CD4-positive, alpha-beta T cell treated with Interleukin-4 for 1 hour (primary cell): Measurements from ENCODE around the gene SLC43A2.
A peak's percentile ranks its signal among the peaks of the same experiment; 100 is the strongest.

Experiments used
- DNase-seq, 2 donors: peaks; one replicate each; pipeline ENCODE4 v3.0.0-alpha.2; 2020 to 2022

The SLC43A2 gene

GRCh38 chr17:1643293-1643998, 14.8 kb upstream of the SLC43A2 start:
- DNase-seq, result peak; percentile 68 to 75

GRCh38 chr17:1641065-1641403, 12.4 kb upstream of the SLC43A2 start:
- DNase-seq, result no peak

DNA sequence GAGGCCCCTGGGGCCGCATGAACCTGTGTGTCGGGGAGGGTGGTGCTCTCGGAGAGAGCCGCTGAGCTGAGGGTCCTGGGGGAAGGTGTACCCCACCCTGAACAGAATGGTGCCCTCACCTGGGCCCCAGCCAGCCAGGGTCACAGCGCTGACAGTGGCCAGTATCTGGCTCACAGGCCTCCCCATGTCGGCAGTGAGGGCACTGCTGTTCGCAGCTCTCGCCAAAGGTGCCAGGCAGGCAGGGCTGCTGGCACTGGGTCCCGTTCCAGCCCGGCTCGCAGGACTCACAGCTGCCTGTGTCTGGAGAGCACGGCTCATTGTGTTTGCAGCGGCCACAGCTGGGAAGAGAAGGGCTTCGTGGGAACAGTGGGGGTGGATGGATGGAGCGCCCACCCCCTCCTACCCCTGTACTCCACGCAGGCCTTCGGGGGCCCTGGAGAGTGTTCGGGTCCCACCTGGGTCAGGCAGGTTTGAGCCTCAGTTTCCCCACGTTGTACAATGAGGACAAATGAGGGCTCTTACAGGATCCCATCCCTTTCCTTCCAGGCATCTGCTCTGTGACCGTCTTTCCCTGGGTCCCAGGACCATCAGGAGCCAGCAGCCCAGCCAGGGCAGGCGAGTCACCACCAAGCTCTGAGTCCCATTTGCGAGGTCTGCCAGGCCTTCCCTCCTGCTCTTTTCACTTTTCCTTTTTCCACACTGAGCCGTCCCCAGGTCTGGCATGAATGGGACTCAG, 11.9 kb upstream of the SLC43A2 start:
- no peak for DNase-seq

DNA sequence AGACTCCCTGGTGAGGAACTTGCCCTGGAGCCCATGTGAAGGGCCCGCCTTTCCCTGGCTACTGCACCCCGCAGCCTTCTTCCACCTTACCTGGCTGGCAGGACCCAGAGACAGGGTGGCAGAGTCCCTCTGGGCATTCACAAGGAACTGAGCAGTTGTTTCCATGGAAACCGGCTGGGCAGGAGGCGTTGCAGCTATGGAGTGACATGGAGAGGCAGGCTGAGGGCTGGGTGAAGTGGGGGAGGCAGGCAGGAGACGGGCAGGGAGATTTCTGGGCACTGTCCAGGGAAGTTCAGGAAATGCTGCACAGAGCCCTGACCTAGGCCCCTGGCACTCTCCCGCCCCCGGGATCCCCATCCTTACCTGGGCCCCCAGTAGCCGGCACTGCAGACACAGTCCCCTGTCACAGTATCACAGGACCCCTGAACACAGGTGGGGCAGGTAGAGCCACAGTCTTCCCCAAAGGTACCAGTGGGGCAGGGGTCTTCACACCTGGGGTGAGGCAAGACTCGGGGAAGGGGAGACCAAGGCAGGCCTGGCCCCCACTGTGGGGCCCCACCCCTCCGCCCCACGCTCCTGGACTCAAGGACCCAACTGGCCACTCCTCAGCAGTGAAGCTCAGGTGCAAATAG, 11.0 kb upstream of the SLC43A2 start:
- no peak for DNase-seq

GRCh38 chr17:1638624-1639300, 10.1 kb upstream of the SLC43A2 start:
- no peak for DNase-seq

- no peak for DNase-seq
These were observed 9.5 kb upstream of the SLC43A2 start for GRCh38 chr17:1638171-1638590.

GRCh38 chr17:1636732-1637285, 8.2 kb upstream of the SLC43A2 start:
- no peak for DNase-seq

DNA sequence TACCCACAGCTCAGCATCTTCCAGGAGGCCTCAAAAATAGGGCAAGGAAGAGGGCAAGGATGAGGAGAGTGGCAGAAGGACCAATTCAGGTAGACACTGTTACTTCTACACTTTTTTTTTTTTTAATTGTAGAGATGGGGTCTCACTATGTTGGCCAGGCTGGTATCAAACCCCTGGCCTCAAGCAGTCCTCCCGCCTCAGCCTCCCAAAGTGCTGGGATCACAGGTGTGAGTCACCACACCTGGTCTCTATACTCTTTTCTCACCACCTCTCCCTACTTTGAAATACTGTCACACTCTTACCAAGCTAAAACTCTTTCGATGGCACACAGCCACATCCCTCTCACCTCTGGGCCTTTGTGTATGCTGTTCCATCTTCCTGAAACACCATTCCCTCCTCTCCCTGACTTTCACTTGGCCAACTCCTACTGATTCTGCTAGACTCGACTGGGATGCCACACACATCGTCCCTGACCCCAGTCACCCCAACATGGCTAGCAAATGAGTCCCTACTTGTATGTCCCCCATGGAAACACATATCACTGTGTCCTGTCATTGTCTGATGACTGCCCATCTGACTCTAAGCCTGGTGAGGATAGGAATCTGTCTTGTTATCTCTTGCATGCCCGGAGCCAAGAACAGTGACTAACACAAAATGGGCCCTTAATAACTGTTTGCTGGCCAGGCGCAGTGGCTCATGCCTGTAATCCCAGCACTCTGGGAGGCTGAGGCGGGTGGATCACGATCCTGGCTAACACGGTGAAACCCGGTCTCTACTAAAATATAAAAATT, 7.2 kb upstream of the SLC43A2 start:
- no peak for DNase-seq

GRCh38 chr17:1634841-1635650, 6.4 kb upstream of the SLC43A2 start:
- no peak for DNase-seq

DNA sequence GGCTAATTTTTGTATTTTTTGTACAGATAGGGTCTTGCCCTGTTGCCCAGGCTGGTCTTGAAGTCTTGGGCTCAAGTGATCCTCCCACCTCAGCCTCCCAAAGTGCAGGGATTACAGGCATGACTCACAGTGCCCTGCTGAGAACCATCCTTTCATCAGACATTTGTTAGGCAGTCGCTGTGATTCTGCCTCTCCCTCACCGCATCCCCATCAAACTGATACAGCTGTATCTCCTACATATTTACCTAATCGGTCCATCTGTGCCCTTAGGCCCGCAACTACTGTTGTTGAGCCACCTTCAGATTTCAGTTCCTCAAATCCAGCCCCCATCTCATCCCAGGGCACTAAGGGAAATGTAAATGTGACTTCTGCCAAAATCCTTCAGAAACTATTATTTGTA, 2.0 kb upstream of the SLC43A2 start:
- no peak for DNase-seq

DNA sequence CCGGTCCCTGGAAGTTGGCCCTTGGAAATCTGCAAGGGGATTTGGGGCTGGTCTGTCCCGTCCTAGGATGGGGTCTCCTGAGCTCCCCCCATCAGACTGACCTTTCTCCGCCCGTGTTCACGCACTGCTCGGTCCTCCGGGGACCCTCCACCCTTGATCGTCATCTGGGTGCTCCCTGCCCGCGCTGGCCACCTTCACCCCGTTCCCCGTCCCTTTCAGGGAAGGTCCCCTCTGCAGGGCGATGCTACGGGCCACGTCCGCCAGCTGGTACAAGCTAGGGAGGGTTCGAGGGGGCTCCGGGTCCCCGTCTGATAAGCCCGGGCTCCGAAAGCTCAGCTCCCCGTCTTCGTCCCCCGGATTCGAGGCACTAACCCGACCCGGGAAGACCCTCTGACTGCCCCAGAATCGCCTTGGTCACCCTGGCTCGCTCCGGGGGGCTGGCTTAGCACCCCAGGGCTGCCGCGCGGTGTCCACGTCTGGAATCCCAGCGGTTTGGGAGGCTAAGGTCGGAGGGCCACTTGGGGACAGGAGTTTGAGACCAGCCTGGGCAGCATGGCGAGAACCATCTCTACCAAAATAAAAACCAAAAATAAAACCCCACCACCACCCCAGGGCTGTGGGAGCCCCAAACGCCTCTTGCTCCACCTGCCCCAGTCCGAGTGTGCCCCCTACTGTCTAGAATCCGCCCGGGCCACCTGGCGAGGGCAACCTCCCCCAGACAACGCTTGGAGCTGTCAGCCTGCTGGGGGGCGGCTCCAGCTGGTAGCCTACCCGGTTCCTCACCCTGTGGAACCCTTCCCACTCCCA, 1.1 kb upstream of the SLC43A2 start:
- DNase-seq, result peak; percentile 74 to 82

GRCh38 chr17:1628856-1629503, 346 bp upstream of the SLC43A2 start:
- peak; percentile 93 to 94 for DNase-seq

GRCh38 chr17:1627182-1627981, 1.3 kb downstream of the SLC43A2 start:
- DNase-seq, result peak in 1 of 2 donors; percentile 57

DNA sequence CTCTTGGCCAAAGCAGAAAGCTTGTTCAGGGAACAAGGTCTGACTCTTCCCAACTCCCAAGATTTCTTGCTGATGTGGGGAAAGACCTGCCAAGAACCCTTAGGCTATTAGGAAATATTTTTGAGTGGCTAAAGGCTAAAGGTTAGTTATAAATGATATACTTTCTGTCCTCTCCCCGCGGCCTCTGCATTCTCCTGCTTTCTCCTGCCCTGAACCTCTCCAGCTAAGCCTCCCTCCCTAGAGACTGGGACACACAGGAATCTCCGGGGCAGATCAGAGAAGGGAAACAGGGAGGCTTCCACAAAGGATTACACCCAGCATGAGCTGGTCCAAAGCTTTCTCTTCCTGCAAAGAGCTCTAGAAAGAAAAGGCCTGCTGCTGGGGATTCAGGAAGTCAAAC, 2.3 kb downstream of the SLC43A2 start:
- no peak for DNase-seq

DNA sequence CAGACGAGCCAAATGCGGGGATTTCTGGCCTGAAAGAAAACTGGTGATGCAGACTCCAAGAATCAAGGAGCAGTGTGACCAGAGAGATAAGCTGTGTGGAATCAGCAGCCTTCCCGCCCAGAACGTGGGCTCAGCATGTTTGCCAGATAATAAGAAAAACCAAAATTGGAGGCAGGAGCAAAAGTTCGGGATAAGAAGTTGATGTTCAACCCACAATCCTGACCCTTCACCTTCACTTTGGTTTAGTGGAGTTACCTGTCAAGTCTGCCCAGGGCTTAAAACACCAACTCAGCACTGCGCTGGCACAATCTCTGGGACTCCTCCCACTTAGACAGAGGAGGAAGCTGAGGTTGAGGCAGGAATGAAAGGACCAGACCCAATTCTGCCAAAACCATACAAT, 3.1 kb downstream of the SLC43A2 start:
- DNase-seq, result no peak

DNA sequence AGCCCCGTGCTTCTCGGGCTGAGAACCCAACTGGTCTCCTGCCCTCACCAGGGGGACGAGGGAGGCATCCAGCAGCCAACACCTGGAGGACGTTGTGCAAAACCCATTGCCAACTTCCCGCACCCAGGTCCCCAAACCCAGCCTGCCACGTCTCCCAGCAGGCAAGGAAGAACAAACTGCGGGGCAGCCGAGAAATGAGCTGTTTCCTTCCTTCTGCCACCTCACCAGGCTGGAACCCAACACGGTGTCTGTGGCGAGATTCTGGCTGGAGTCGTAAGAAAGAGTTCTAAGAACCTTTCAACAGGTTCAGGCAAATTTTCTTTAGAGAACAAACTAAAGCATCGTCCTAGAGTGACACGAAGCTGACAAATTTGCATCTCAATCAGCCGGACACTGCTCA, 3.6 kb downstream of the SLC43A2 start:
- no peak for DNase-seq

DNA sequence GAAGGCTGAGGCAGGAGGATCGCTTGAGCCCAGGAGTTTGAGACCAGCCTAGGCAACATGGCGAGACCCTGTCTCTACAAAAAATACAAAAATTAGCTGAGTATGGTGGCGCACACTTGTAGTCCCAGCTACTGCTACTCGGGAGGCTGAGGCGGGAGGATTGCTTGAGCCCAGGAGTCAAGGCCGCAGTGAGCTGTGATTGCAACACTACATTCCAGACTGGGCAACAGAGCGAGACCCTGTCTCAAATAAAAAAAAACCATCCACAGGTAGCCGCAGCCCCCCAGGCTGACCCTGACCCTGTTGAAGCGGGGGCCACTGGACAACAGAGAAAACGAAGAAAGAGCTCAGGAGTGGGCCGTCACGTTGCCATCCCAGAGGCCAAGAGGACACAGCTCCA, 4.0 kb downstream of the SLC43A2 start:
- no peak for DNase-seq

DNA sequence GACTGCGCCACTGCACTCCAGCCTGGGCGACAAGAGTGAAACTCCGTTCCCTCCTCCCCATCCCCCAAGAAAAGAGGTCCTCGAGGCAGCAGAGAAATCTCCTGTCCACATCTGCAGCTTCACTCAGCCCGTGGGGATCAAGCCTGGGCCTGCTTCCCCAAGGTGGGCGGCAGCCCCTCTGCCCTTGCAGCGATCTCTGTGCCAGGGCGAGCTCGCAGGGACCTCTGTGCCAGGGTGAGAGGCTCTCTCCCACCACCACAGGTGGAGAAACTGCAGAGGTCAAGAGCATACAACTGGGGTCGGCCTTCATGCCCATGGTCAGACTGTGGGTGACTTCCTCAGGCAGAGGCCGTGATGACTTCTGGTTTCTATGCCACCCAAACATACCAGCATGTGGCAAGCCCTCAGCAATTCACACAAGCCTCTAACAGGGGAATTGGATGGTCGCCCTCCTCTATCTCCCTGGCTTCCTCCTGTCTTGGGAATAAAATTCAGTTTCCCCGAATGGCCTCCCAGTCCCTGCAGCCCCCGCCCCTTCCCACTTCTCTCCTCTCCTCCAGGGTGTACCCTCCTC, 5.5 kb downstream of the SLC43A2 start:
- no peak for DNase-seq
